ENCODE data around the gene MTCH1.

- TF ChIP-seq CTCF (IDR thresholded peaks at IDR 0.05) (no peak), POLR2AphosphoS5 (IDR thresholded peaks at IDR 0.05) (no peak)
These were observed 27.0 kb downstream of the MTCH1 start for GRCh38 chr6:36958775-36959554.
